SK-N-SH (cell line): ENCODE measurements around the gene ATP2A2.

ENCODE experiments used
- EP300 ChIP-seq, 2 experiments: IDR thresholded peaks; 2 replicates each; pipeline versions ENCODE4 v1.4.0 to v1.6.1; 2012; ENCODE audit warnings: borderline replicate concordance in 1 of 2, low read depth in 1 of 2, low read length in 1 of 2
- EZH2phosphoT487 ChIP-seq: fragments of 200-600 bp; sonication (generic); IDR thresholded peaks from 2 replicates; pipeline ENCODE4 v1.6.1; 2017; ENCODE audit warnings: low read depth, mixed run types, mild to moderate bottlenecking, antibody characterized with exemption, moderate library complexity, borderline replicate concordance
- FOXM1 ChIP-seq: IDR thresholded peaks from 2 replicates; pipeline ENCODE4 v1.4.0; 2012; ENCODE audit warnings: low read depth, mild to moderate bottlenecking
- GABPA ChIP-seq: IDR thresholded peaks from 2 replicates; pipeline ENCODE4 v1.4.0; 2012; ENCODE audit warnings: low read depth, mild to moderate bottlenecking
- MXI1 ChIP-seq: IDR thresholded peaks from 2 replicates; pipeline ENCODE4 v1.6.1; 2012; ENCODE audit warnings: mild to moderate bottlenecking, low read depth, low read length, improper control_type of control experiment
- NFIC ChIP-seq: IDR thresholded peaks from 2 replicates; pipeline ENCODE4 v1.4.0; 2012; ENCODE audit warnings: borderline replicate concordance
- POLR2AphosphoS5 ChIP-seq: IDR thresholded peaks from 2 replicates; pipeline ENCODE4 v1.6.1; 2012; ENCODE audit warnings: low read depth, low read length
- RFX5 ChIP-seq: IDR thresholded peaks from 2 replicates; pipeline ENCODE4 v1.6.1; 2012; ENCODE audit warnings: mild to moderate bottlenecking, improper control_type of control experiment, low read length
- SMC3 ChIP-seq: IDR thresholded peaks from 2 replicates; pipeline ENCODE4 v1.6.1; 2012; ENCODE audit warnings: low read depth, low read length, improper control_type of control experiment
- TEAD4 ChIP-seq: IDR thresholded peaks from 2 replicates; pipeline ENCODE4 v1.4.0; 2012; ENCODE audit warnings: mild to moderate bottlenecking, borderline replicate concordance; ENCODE audit not compliant: insufficient read depth
- TF ChIP-seq, protein P1 (sequence below): IDR thresholded peaks from 2 replicates; pipeline ENCODE4 v1.6.1; 2012; ENCODE audit warnings: mild to moderate bottlenecking, low read depth, low read length, moderate library complexity
- TF ChIP-seq, protein P2 (sequence below): fragments of 200-600 bp; sonication (generic); IDR thresholded peaks from 2 replicates; pipeline ENCODE4 v1.6.1; 2017; ENCODE audit warnings: antibody characterized with exemption, mild to moderate bottlenecking, moderate library complexity
- TF ChIP-seq, protein P3 (sequence below): fragments of 150-350 bp; IDR thresholded peaks from 2 replicates; pipeline ENCODE4 v1.6.1; 2017; ENCODE audit warnings: antibody characterized with exemption, low read length, low read depth, borderline replicate concordance
- TF ChIP-seq, protein P4 (sequence below): IDR thresholded peaks from 2 replicates; pipeline ENCODE4 v1.4.0; 2012; ENCODE audit warnings: low read depth

DNA sequence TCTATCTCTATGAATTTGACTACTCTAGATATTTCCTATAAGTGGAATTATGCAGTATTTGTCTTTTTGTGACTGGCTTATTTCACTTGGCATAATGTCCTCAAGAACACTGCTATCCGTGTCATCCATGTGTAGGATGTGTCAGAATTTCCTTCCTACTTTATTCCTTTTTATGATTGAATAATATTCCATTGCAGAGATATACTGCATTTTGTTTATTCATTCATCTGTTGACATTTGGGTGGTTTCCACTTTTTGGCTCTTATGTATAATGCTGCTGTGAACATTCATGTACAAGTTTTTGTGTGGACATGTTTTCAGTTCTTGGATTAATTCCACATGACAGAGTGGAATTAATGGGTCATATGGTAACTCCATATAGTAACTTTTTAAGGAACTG, 45.7 kb upstream of the ATP2A2 start:
- TF ChIP-seq, protein P1, sequence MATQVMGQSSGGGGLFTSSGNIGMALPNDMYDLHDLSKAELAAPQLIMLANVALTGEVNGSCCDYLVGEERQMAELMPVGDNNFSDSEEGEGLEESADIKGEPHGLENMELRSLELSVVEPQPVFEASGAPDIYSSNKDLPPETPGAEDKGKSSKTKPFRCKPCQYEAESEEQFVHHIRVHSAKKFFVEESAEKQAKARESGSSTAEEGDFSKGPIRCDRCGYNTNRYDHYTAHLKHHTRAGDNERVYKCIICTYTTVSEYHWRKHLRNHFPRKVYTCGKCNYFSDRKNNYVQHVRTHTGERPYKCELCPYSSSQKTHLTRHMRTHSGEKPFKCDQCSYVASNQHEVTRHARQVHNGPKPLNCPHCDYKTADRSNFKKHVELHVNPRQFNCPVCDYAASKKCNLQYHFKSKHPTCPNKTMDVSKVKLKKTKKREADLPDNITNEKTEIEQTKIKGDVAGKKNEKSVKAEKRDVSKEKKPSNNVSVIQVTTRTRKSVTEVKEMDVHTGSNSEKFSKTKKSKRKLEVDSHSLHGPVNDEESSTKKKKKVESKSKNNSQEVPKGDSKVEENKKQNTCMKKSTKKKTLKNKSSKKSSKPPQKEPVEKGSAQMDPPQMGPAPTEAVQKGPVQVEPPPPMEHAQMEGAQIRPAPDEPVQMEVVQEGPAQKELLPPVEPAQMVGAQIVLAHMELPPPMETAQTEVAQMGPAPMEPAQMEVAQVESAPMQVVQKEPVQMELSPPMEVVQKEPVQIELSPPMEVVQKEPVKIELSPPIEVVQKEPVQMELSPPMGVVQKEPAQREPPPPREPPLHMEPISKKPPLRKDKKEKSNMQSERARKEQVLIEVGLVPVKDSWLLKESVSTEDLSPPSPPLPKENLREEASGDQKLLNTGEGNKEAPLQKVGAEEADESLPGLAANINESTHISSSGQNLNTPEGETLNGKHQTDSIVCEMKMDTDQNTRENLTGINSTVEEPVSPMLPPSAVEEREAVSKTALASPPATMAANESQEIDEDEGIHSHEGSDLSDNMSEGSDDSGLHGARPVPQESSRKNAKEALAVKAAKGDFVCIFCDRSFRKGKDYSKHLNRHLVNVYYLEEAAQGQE = no peak
- TF ChIP-seq SMC3 = no peak
- TF ChIP-seq, protein P2, sequence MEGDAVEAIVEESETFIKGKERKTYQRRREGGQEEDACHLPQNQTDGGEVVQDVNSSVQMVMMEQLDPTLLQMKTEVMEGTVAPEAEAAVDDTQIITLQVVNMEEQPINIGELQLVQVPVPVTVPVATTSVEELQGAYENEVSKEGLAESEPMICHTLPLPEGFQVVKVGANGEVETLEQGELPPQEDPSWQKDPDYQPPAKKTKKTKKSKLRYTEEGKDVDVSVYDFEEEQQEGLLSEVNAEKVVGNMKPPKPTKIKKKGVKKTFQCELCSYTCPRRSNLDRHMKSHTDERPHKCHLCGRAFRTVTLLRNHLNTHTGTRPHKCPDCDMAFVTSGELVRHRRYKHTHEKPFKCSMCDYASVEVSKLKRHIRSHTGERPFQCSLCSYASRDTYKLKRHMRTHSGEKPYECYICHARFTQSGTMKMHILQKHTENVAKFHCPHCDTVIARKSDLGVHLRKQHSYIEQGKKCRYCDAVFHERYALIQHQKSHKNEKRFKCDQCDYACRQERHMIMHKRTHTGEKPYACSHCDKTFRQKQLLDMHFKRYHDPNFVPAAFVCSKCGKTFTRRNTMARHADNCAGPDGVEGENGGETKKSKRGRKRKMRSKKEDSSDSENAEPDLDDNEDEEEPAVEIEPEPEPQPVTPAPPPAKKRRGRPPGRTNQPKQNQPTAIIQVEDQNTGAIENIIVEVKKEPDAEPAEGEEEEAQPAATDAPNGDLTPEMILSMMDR = no peak
- TF ChIP-seq, protein P3, sequence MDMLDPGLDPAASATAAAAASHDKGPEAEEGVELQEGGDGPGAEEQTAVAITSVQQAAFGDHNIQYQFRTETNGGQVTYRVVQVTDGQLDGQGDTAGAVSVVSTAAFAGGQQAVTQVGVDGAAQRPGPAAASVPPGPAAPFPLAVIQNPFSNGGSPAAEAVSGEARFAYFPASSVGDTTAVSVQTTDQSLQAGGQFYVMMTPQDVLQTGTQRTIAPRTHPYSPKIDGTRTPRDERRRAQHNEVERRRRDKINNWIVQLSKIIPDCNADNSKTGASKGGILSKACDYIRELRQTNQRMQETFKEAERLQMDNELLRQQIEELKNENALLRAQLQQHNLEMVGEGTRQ = no peak
- no peak for TF ChIP-seq EZH2phosphoT487
- TF ChIP-seq TEAD4 = no peak
- no peak for TF ChIP-seq POLR2AphosphoS5
- TF ChIP-seq, protein P4, sequence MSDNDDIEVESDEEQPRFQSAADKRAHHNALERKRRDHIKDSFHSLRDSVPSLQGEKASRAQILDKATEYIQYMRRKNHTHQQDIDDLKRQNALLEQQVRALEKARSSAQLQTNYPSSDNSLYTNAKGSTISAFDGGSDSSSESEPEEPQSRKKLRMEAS = no peak
- no peak for TF ChIP-seq EP300 (IDR thresholded peaks at IDR 0.05; ENCODE audit: borderline replicate concordance in 1 of 2, low read depth in 1 of 2, low read length in 1 of 2)
- no peak for TF ChIP-seq GABPA
- TF ChIP-seq RFX5 = no peak
- no peak for TF ChIP-seq MXI1
- TF ChIP-seq NFIC = no peak
- no peak for TF ChIP-seq FOXM1
